H1 (cell line): ENCODE measurements around the gene CRACDL. TPM values are rescaled to one million over a fixed set of nuclear protein-coding genes. Genes with fewer than 3 reads are reported as not detected.

Experiments
- CTCF ChIA-PET: fragments of 300-600 bp; sonication (Branson Sonifier 250); formaldehyde crosslinking; loops from one replicate; lab custom pipeline; 2021; ENCODE audit not compliant: partially characterized antibody; lab: Charles Lee
- POLR2A ChIA-PET: fragments of 300-600 bp; sonication (Branson Sonifier 250); formaldehyde crosslinking; loops from one replicate; lab custom pipeline; 2021; ENCODE audit warnings: inconsistent platforms; ENCODE audit not compliant: partially characterized antibody; lab: Charles Lee
- DNase-seq, 2 experiments: peaks; one replicate each; pipeline versions ENCODE4 v3.0.0 to v3.0.0-alpha.2; 2010 to 2022; ENCODE audit warnings: low spot score in 2 of 2, low read depth in 1 of 2, mixed read lengths in 1 of 2
- FAIRE-seq: peaks from 2 replicates; lab custom pipeline; 2011; peaks lifted over from hg19 to GRCh38; lab: Jason Lieb, UNC
- H2AFZ ChIP-seq: 2 replicates; pipeline ENCODE4 v1.8.1; 2012; ENCODE audit warnings: low read length, inconsistent platforms
- H2AK5ac ChIP-seq: 2 replicates; pipeline ENCODE4 v1.6.1; 2013; ENCODE audit warnings: low read depth, low read length
- H2BK120ac ChIP-seq: replicated peaks from 2 replicates; pipeline ENCODE3; 2013; ENCODE audit warnings: low read depth, low read length, inconsistent platforms
- H2BK12ac ChIP-seq: 2 replicates; pipeline ENCODE4 v1.6.1; 2013; ENCODE audit warnings: low read depth, low read length
- H2BK15ac ChIP-seq: 2 replicates; pipeline ENCODE4 v1.6.1; 2013; ENCODE audit warnings: low read length
- H2BK20ac ChIP-seq: 2 replicates; pipeline ENCODE4 v1.6.1; 2013; ENCODE audit warnings: low read length
- H2BK5ac ChIP-seq: 2 replicates; pipeline ENCODE4 v1.6.1; 2013; ENCODE audit warnings: low read depth, low read length
- H3K14ac ChIP-seq: 2 replicates; pipeline ENCODE4 v1.6.1; 2013; ENCODE audit warnings: inconsistent platforms; ENCODE audit not compliant: insufficient read length
- H3K18ac ChIP-seq: 2 replicates; pipeline ENCODE4 v1.6.1; 2013; ENCODE audit warnings: low read length; ENCODE audit errors: extremely low read depth
- H3K23ac ChIP-seq: 2 replicates; pipeline ENCODE4 v1.6.1; 2013; ENCODE audit warnings: inconsistent platforms; ENCODE audit not compliant: insufficient read length
- H3K23me2 ChIP-seq: 2 replicates; pipeline ENCODE4 v1.6.1; 2013; ENCODE audit warnings: low read depth, low read length
- H3K27ac ChIP-seq: 2 replicates; pipeline ENCODE4 v1.6.1; 2011; ENCODE audit warnings: low read depth, low read length, inconsistent platforms
- H3K27me3 ChIP-seq, 4 experiments: replicated peaks in 1 of 4; 1 replicate in 1 of 4; 2 replicates in 3 of 4; pipeline versions ENCODE4 v1.6.1 to v1.8.1; 2011 to 2013; ENCODE audit warnings: low read length in 3 of 4, mild to moderate bottlenecking in 3 of 4, inconsistent platforms in 2 of 4, mixed read lengths in 2 of 4, moderate library complexity in 1 of 4; ENCODE audit not compliant: control insufficient read depth in 3 of 4, insufficient read depth in 3 of 4; ENCODE audit errors: extremely low read depth in 1 of 4
- H3K36me3 ChIP-seq, 4 experiments: 2 replicates each; pipeline versions ENCODE4 v1.6.1 to v1.8.1; 2011 to 2013; ENCODE audit warnings: mild to moderate bottlenecking in 4 of 4, low read length in 3 of 4, moderate library complexity in 2 of 4, control low read depth in 1 of 4, inconsistent platforms in 1 of 4; ENCODE audit not compliant: insufficient read depth in 4 of 4, control insufficient read depth in 2 of 4
- H3K4ac ChIP-seq: replicated peaks from 2 replicates; pipeline ENCODE3; 2013; ENCODE audit warnings: low read length, low read depth, mixed read lengths, inconsistent platforms; ENCODE audit not compliant: insufficient read length
- H3K4me1 ChIP-seq, 4 experiments: replicated peaks in 1 of 4; 1 replicate in 1 of 4; 2 replicates in 3 of 4; pipeline versions ENCODE4 v1.6.1 to v1.8.1; 2011 to 2013; ENCODE audit warnings: low read length in 3 of 4, inconsistent platforms in 2 of 4, mixed read lengths in 1 of 4; ENCODE audit not compliant: insufficient read depth in 4 of 4, control insufficient read depth in 3 of 4
- H3K4me2 ChIP-seq, 2 experiments: 2 replicates each; pipeline versions ENCODE4 v1.6.1 to v1.8.1; 2011 to 2013; ENCODE audit warnings: low read depth in 2 of 2, low read length in 2 of 2, control low read depth in 1 of 2, inconsistent platforms in 1 of 2, mild to moderate bottlenecking in 1 of 2; ENCODE audit not compliant: insufficient read depth in 1 of 2
- H3K4me3 ChIP-seq, 4 experiments: fragments of 200-600, 300-600 bp in 1 of 4; sonication (generic), shearing (Covaris generic), sonication (Bioruptor Twin) in 1 of 4; 2 replicates each; pipeline versions ENCODE4 v1.5.1 to v1.8.1; 2011 to 2016; ENCODE audit warnings: low read length in 4 of 4, low read depth in 3 of 4, control low read depth in 2 of 4, inconsistent platforms in 2 of 4, mild to moderate bottlenecking in 2 of 4, mixed read lengths in 1 of 4, moderate library complexity in 1 of 4; ENCODE audit not compliant: insufficient read depth in 2 of 4; ENCODE audit errors: extremely low read depth in 1 of 4
- H3K56ac ChIP-seq: replicated peaks from 2 replicates; pipeline ENCODE3; 2013; ENCODE audit warnings: low read depth, mild to moderate bottlenecking, mixed read lengths, low read length, inconsistent platforms; ENCODE audit not compliant: insufficient read length
- H3K79me1 ChIP-seq: 2 replicates; pipeline ENCODE4 v1.6.1; 2013; ENCODE audit warnings: low read depth, low read length, control low read depth
- H3K79me2 ChIP-seq, 2 experiments: 2 replicates each; pipeline versions ENCODE4 v1.6.1 to v1.8.1; 2012 to 2013; ENCODE audit warnings: low read length in 2 of 2, mild to moderate bottlenecking in 2 of 2, inconsistent platforms in 1 of 2; ENCODE audit not compliant: insufficient read depth in 2 of 2, control insufficient read depth in 1 of 2
- H3K9ac ChIP-seq, 4 experiments: replicated peaks in 1 of 4; 1 replicate in 1 of 4; 2 replicates in 3 of 4; pipeline versions ENCODE4 v1.6.1 to v1.8.1; 2011 to 2013; ENCODE audit warnings: low read depth in 3 of 4, low read length in 3 of 4, control low read depth in 2 of 4, mild to moderate bottlenecking in 2 of 4, moderate library complexity in 2 of 4, inconsistent platforms in 1 of 4; ENCODE audit errors: extremely low read depth in 1 of 4
- H3K9me3 ChIP-seq, 2 experiments: 2 replicates each; pipeline versions ENCODE4 v1.6.1 to v1.8.1; 2012 to 2013; ENCODE audit warnings: mild to moderate bottlenecking in 2 of 2, moderate library complexity in 2 of 2, control low read depth in 1 of 2, inconsistent platforms in 1 of 2, low read depth in 1 of 2, low read length in 1 of 2, mixed read lengths in 1 of 2; ENCODE audit not compliant: insufficient read depth in 2 of 2
- H4K20me1 ChIP-seq, 2 experiments: replicated peaks in 1 of 2; 2 replicates each; pipeline versions ENCODE3 to v1.8.1; 2011 to 2013; ENCODE audit warnings: inconsistent platforms in 2 of 2, low read length in 2 of 2, mild to moderate bottlenecking in 1 of 2; ENCODE audit not compliant: insufficient read depth in 2 of 2, control insufficient read depth in 1 of 2
- H4K5ac ChIP-seq: 2 replicates; pipeline ENCODE4 v1.6.1; 2013; ENCODE audit warnings: low read length, low read depth, mixed read lengths, inconsistent platforms; ENCODE audit not compliant: insufficient read length
- H4K8ac ChIP-seq: 2 replicates; pipeline ENCODE4 v1.8.0; 2013; ENCODE audit warnings: mild to moderate bottlenecking, moderate library complexity, low read length, inconsistent platforms; ENCODE audit not compliant: insufficient read depth; ENCODE audit errors: extremely low read depth
- H4K91ac ChIP-seq: replicated peaks from 2 replicates; pipeline ENCODE3; 2013; ENCODE audit warnings: low read length, mixed read lengths, inconsistent platforms; ENCODE audit not compliant: insufficient read length
- CBX5 ChIP-seq: fragments of 300-800, 300-1000 bp; sonication (generic); IDR thresholded peaks from 2 replicates; pipeline ENCODE4 v1.7.1; 2016; ENCODE audit warnings: antibody characterized with exemption, low read length, low read depth
- CHD1 ChIP-seq: IDR thresholded peaks from 2 replicates; pipeline ENCODE4 v1.6.1; 2012; ENCODE audit warnings: low read depth, low read length, improper control_type of control experiment
- HDAC2 ChIP-seq, 2 experiments: fragments of 300-600 bp in 1 of 2; sonication (generic) in 1 of 2; IDR thresholded peaks; 2 replicates each; pipeline ENCODE4 v1.6.1; 2011 to 2012; ENCODE audit warnings: low read depth in 2 of 2, low read length in 2 of 2, mild to moderate bottlenecking in 2 of 2, moderate library complexity in 2 of 2, borderline replicate concordance in 1 of 2, inconsistent platforms in 1 of 2
- HDAC6 ChIP-seq: IDR thresholded peaks from one replicate; pipeline ENCODE4 v1.7.1; 2012; ENCODE audit warnings: low read depth, mild to moderate bottlenecking, inconsistent platforms, low read length, moderate library complexity
- POLR2A ChIP-seq, 2 experiments: IDR thresholded peaks; 1 replicate in 1 of 2; 2 replicates in 1 of 2; pipeline ENCODE4 v1.6.1; 2011; ENCODE audit warnings: low read depth in 2 of 2, low read length in 2 of 2, mild to moderate bottlenecking in 2 of 2; ENCODE audit errors: control extremely low read depth in 1 of 2
- TEAD4 ChIP-seq: IDR thresholded peaks from 2 replicates; pipeline ENCODE4 v1.6.1; 2012; ENCODE audit warnings: low read depth, low read length, inconsistent platforms, mixed read lengths
- WGBS, 2 experiments: shearing (Covaris generic) in 1 of 2; methylation state at CpG; one replicate each; pipeline versions ENCODE4 v1.1.6 to v1.1.7; 2013 to 2015; ENCODE audit warnings: low lambda C conversion rate in 2 of 2, mixed read lengths in 2 of 2, inconsistent platforms in 1 of 2, low coverage in 1 of 2, missing lambda C conversion rate in 1 of 2; ENCODE audit not compliant: insufficient replicate concordance in 2 of 2, insufficient coverage in 1 of 2, insufficient read length in 1 of 2; ENCODE audit errors: extremely low coverage in 1 of 2, missing lambda C conversion rate in 1 of 2; 5-methylcytosine and 5-hydroxymethylcytosine counted together
- polyA plus RNA-seq, 7 experiments: library from polyadenylated mRNA; depleted of rRNA in 3 of 7; stranded (reverse) in 5 of 7; unstranded in 2 of 7; fragments of >200 nt in 5 of 7; fragments of 200-250 nt in 2 of 7; gene quantifications; 1 replicate in 5 of 7; 2 replicates in 1 of 7; 4 replicates in 1 of 7; pipeline versions ENCODE4 v1.2.1 to v1.2.3, GENCODE V29; 2011 to 2013; ENCODE audit warnings: missing spikeins in 2 of 7, mixed read lengths in 2 of 7
- total RNA-seq: library from RNA; stranded (reverse); fragmentation: NEBNext Ultra II Directional; extraction: Animal tissue kit (Norgen Biotek cat#: 25700); gene quantifications from 2 replicates; pipeline ENCODE4 v1.2.1, GENCODE V29; 2021

The CRACDL gene
- total and polyA plus RNA-seq, 2 of the 8 experiments (the other 6 are each of a cell fraction or from before 2014, with no cell fraction given) = 0.07 to 0.38 TPM

DNA sequence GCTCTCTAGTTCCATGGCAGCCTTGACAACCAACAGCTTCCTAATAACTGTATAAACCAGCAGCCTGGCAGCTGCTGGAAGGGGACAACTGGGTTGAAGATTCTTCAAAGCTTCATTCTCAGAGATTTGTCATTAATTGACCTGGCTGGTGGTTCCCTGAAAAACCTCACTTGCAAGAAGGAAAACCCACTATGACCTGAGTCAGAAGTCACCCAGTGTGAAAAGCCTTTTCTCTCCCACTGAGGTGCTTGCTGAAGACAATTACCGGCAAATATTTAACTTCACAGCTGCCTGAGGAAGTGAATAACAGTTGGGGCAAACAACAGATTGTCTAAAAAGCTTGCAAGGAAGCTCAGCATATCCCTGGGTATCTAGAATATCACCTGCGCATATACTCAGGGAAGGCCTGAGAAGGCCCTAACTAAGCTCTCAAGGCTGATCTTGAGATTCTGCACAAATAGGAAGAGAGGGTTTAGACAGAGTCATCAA, 49.9 kb downstream of the CRACDL start:
- Histone ChIP-seq H3K4me3 (no peak overlapping the region), H3K79me1 (no peaks in the 10 kb centered on the region), H3K36me3 (no peaks in the 10 kb centered on the region), H3K4me2 (no peak overlapping the region), H2BK20ac (no peak overlapping the region), H3K9me3 (peaks cover 12 to 13% of the 10 kb centered on the region in 2 experiments; a peak in 2 of 4 replicates), H3K18ac (no peak overlapping the region), H2AFZ (no peak overlapping the region), H3K56ac (no peak overlapping the region), H2BK15ac (no peak overlapping the region), H3K23me2 (no peaks in the 10 kb centered on the region), H3K4me1 (no peaks in the 10 kb centered on the region), H4K8ac (no peak overlapping the region), H3K4ac (no peak overlapping the region)
- TF ChIP-seq CHD1 (no peak), CBX5 (no peak), HDAC6 (no peak), TEAD4 (no peak), POLR2A (IDR thresholded peaks at IDR 0.05; ENCODE audit: control extremely low read depth in 1 of 2, low read depth in 2 of 2, low read length in 2 of 2) (no peak), HDAC2 (IDR thresholded peaks at IDR 0.05; ENCODE audit: borderline replicate concordance in 1 of 2, low read depth in 2 of 2, low read length in 2 of 2) (no peak)
- TF ChIP-seq, all 59 proteins: peak for 0
- no peak for DNase-seq
- Histone ChIP-seq H3K27ac (no peak overlapping the region), H3K23ac (no peak overlapping the region), H3K27me3 (no peaks in the 10 kb centered on the region), H3K9ac (no peak overlapping the region), H2BK12ac (no peak overlapping the region), H4K91ac (no peak overlapping the region), H2AK5ac (no peak overlapping the region), H2BK5ac (no peak overlapping the region), H3K14ac (no peak overlapping the region), H2BK120ac (no peak overlapping the region), H3K79me2 (no peaks in the 10 kb centered on the region), H4K5ac (no peak overlapping the region), H4K20me1 (no peaks in the 10 kb centered on the region)
- WGBS, 2 experiments = 96% methylated on average over 2 of the region's 2 CpGs; no CpG with 5 or more reads in 1 of the 2 experiments
- ChIA-PET POLR2A (no interaction called here), CTCF (interaction anchor here (1.1 to 1.2 kb wide), 2 partner anchors 28 to 37 kb away, joined by 3 read pairs; no protein-coding TSS in a partner anchor)
- FAIRE-seq = no peak
